HEK293T (cell line): ENCODE measurements around the gene CD207.

Source experiments
- CTCF ChIA-PET: fragments of 350-600 bp; formaldehyde crosslinking; extraction: SDS; loops from one replicate; lab custom pipeline; 2021; ENCODE audit warnings: antibody characterized with exemption, inconsistent platforms; lab: Yijun Ruan, JAX
- POLR2A ChIA-PET: fragments of 350-600 bp; formaldehyde crosslinking; extraction: SDS; loops from one replicate; lab custom pipeline; 2020; ENCODE audit warnings: antibody characterized with exemption, inconsistent platforms; lab: Yijun Ruan, JAX
- DNase-seq: peaks from one replicate; pipeline ENCODE4 v3.0.0; 2012; ENCODE audit warnings: mixed read lengths; ENCODE audit errors: extremely low spot score
- ARNT ChIP-seq: fragments of 450-650 bp; IDR thresholded peaks from 2 replicates; pipeline ENCODE4 v1.6.1; 2017; ENCODE audit warnings: mild to moderate bottlenecking
- BHLHE40 ChIP-seq: fragments of 450-650 bp; IDR thresholded peaks from 2 replicates; pipeline ENCODE4 v1.6.1; 2016; ENCODE audit warnings: mild to moderate bottlenecking, moderate library complexity, borderline replicate concordance
- CTBP1 ChIP-seq: fragments of 450-650 bp; IDR thresholded peaks from 2 replicates; pipeline ENCODE4 v1.6.1; 2016; ENCODE audit warnings: borderline replicate concordance
- ELF4 ChIP-seq: fragments of 450-650 bp; IDR thresholded peaks from 2 replicates; pipeline ENCODE4 v1.6.1; 2017; ENCODE audit warnings: antibody characterized with exemption
- FOXA1 ChIP-seq: fragments of 450-650 bp; IDR thresholded peaks from 2 replicates; pipeline ENCODE4 v1.6.1; 2016; ENCODE audit warnings: mild to moderate bottlenecking
- FOXK2 ChIP-seq: fragments of 450-650 bp; IDR thresholded peaks from 2 replicates; pipeline ENCODE4 v1.6.1; 2016; ENCODE audit warnings: mild to moderate bottlenecking
- FOXM1 ChIP-seq: fragments of 450-650 bp; IDR thresholded peaks from 2 replicates; pipeline ENCODE4 v1.6.1; 2017; ENCODE audit warnings: mild to moderate bottlenecking, borderline replicate concordance
- HDGF ChIP-seq: fragments of 450-650 bp; IDR thresholded peaks from 2 replicates; pipeline ENCODE4 v1.6.1; 2017; ENCODE audit warnings: antibody characterized with exemption, borderline replicate concordance
- L3MBTL2 ChIP-seq: fragments of 450-650 bp; conservative IDR thresholded peaks from 2 replicates; pipeline ENCODE4 v1.6.1; 2016; ENCODE audit warnings: mild to moderate bottlenecking
- LEF1 ChIP-seq: fragments of 450-650 bp; IDR thresholded peaks from 2 replicates; pipeline ENCODE4 v1.6.1; 2017; ENCODE audit warnings: mild to moderate bottlenecking, borderline replicate concordance
- NFRKB ChIP-seq: fragments of 450-650 bp; IDR thresholded peaks from 2 replicates; pipeline ENCODE4 v1.6.1; 2016; ENCODE audit warnings: mild to moderate bottlenecking, moderate library complexity
- PKNOX1 ChIP-seq: fragments of 450-650 bp; IDR thresholded peaks from 2 replicates; pipeline ENCODE4 v1.6.1; 2016
- SP1 ChIP-seq: fragments of 450-650 bp; IDR thresholded peaks from 2 replicates; pipeline ENCODE4 v1.6.1; 2017
- SUZ12 ChIP-seq: fragments of 450-650 bp; IDR thresholded peaks from 2 replicates; pipeline ENCODE4 v1.6.1; 2016; ENCODE audit warnings: mild to moderate bottlenecking
- TARDBP ChIP-seq: fragments of 450-650 bp; IDR thresholded peaks from 2 replicates; pipeline ENCODE4 v1.6.1; 2016
- ZNF384 ChIP-seq: fragments of 450-650 bp; IDR thresholded peaks from 2 replicates; pipeline ENCODE4 v1.6.1; 2016

CD207 gene

GRCh38 chr2:70833246-70833645 is 2.4 kb downstream of the CD207 start:
- no peak for TF ChIP-seq SP1
- no peak for TF ChIP-seq ZNF384
- TF ChIP-seq CTBP1: no peak
- no peak for TF ChIP-seq L3MBTL2
- no peak for TF ChIP-seq ELF4
- TF ChIP-seq FOXM1: no peak
- no peak for TF ChIP-seq BHLHE40
- no peak for TF ChIP-seq FOXA1
- TF ChIP-seq ARNT: no peak
- TF ChIP-seq TARDBP: no peak
- TF ChIP-seq HDGF: no peak
- CTCF ChIA-PET: no interaction called here
- POLR2A ChIA-PET: no interaction called here
- DNase-seq: no peak

- no peak for DNase-seq
- TF ChIP-seq SUZ12 (no peak), ELF4 (no peak), FOXM1 (no peak), ZNF384 (no peak), PKNOX1 (no peak), L3MBTL2 (no peak), LEF1 (no peak), HDGF (no peak), CTBP1 (no peak), FOXK2 (no peak), NFRKB (no peak), FOXA1 (no peak), TARDBP (no peak), BHLHE40 (no peak), SP1 (no peak), ARNT (no peak)
- CTCF ChIA-PET: no interaction called here
- POLR2A ChIA-PET: no interaction called here
These were observed 3.2 kb downstream of the CD207 start for GRCh38 chr2:70832386-70832785.

- ChIA-PET POLR2A (no interaction called here), CTCF (no interaction called here)
- no peak for DNase-seq
- no peak for TF ChIP-seq SP1
- no peak for TF ChIP-seq PKNOX1
- no peak for TF ChIP-seq FOXA1
These were observed 3.8 kb downstream of the CD207 start for GRCh38 chr2:70831861-70832260.

GRCh38 chr2:70830366-70830765 is 5.2 kb downstream of the CD207 start:
- CTCF ChIA-PET: no interaction called here
- POLR2A ChIA-PET: no interaction called here
- no peak for TF ChIP-seq HDGF
- TF ChIP-seq SUZ12: no peak
- TF ChIP-seq ARNT: no peak
- TF ChIP-seq LEF1: no peak
- TF ChIP-seq FOXA1: no peak
- TF ChIP-seq FOXK2: no peak
- TF ChIP-seq FOXM1: no peak
- DNase-seq: no peak

- TF ChIP-seq HDGF (no peak), FOXM1 (no peak), FOXA1 (no peak), ELF4 (no peak), CTBP1 (no peak), LEF1 (no peak)
- ChIA-PET CTCF (no interaction called here), POLR2A (no interaction called here)
- DNase-seq: no peak
These were observed 5.7 kb downstream of the CD207 start for GRCh38 chr2:70829916-70830315.

GRCh38 chr2:70828914-70829824 is 6.4 kb downstream of the CD207 start:
- TF ChIP-seq LEF1 (no peak), FOXM1 (no peak), NFRKB (no peak), HDGF (no peak), SP1 (no peak), L3MBTL2 (no peak), ARNT (no peak), PKNOX1 (no peak), ZNF384 (no peak), CTBP1 (no peak), SUZ12 (no peak), FOXA1 (no peak), FOXK2 (no peak), ELF4 (no peak), TARDBP (no peak)
- POLR2A ChIA-PET: no interaction called here
- DNase-seq: no peak
- CTCF ChIA-PET: no interaction called here
